Activated CD4-positive, alpha-beta T cell treated with anti-CD3 and anti-CD28 coated beads for 1 hour (primary cell): ENCODE results near the gene FBXO38.
"Not testable (repeated sequence)": the region's sequence is repeated elsewhere in the genome, so short reads cannot be mapped to it uniquely, and the experiment has no call there.

Source experiments
- DNase-seq: peaks from one replicate; pipeline ENCODE4 v3.0.0-alpha.2; 2020

Gene FBXO38

DNA sequence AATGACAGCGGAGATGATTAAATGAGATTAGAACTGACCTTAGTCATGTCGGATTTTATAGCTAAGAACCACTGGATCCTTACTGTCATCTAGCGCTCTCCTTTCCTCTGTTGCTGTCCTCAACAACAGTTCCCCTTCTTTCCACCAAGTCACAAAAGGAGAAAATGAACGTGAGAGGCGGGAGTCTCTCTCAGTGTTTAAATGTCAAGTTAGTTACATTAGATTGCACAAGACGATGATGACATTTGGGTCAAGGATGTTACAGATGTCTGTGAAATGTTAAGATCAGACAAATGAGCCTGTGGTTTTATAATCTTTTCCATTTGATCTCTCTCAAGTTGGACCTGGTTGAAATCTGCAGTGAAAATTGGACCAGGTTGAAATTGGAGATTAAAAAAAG lies 53.5 kb downstream of the FBXO38 start:
- no peak for DNase-seq

DNA sequence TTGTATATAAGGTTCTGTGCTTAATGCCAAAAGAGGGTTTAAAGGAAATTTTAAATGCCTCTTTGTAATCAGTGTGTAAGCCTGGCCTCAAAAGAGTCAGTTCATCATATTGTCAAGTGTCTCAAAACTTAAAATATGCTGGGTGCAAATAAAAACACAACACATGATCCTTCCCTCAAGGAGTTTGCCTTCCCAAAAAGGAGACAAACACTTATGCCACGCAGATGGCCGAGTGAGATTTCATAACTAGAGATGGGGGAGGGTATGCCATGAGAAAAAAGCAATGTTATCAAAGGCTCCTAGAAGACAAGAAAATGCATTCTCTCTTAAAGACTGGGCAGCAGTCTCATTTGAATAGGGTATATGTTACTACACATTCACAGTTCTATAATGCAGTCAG lies 55.2 kb downstream of the FBXO38 start:
- DNase-seq: no peak

DNA sequence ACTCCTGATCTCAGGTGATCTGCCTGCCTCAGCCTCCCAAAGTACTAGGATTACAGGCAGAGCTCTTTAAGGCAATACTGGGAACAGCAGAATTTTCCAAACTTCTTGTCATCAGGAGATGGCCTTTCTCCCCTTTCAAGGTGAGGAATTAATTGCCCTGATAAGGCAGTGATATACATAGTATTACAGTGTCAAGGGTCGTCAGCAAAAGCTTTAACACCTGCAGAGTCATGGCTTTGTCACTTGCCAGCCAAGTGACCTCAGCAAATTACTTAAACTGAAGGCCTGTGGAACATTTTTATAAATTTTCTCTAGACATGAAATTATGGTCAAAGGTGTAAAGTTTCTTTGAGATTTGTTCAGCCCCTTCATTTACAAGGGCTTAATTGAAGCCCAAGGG lies 59.5 kb downstream of the FBXO38 start:
- no peak for DNase-seq

GRCh38 chr5:148443998-148444397 lies 60.2 kb downstream of the FBXO38 start:
- DNase-seq: no peak

DNA sequence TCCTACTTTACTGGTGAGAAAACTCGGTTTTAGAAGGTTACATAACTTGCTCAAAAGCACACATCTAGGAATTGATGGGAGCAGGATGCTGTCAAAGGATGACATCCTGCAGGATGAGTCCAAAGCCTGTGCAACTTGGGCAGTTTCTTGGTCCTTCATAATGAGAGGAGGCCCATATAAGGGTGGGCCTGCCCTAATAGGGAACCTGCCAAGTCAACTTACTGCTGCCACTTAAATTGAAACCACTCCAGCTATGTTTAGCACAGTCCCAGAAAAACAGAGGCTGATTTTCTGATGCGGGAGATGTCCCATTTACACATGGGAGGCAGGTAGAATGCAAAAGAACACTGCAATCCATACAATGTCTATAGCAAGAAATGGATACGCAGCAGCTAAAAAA lies 61.8 kb downstream of the FBXO38 start:
- DNase-seq: no peak

DNA sequence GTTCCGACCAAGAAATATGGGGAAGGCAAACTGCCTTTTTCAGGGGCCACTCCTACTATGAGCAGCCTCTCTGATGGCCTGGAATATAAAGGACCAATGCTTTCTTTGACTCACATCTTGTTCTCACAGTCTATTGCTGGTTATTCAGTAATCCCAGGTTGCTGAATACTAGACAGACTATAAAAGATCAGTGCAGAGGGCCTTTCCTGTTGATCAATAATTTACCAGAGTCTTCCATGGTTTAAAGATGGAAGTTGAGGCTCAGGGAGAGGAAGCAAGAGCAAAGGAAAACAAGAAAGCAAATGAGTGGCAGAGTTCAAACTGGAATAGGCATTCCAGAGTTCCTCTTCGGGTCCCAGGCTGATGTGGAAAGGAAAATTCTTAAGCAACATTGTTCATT lies 62.9 kb downstream of the FBXO38 start:
- no peak for DNase-seq

DNA sequence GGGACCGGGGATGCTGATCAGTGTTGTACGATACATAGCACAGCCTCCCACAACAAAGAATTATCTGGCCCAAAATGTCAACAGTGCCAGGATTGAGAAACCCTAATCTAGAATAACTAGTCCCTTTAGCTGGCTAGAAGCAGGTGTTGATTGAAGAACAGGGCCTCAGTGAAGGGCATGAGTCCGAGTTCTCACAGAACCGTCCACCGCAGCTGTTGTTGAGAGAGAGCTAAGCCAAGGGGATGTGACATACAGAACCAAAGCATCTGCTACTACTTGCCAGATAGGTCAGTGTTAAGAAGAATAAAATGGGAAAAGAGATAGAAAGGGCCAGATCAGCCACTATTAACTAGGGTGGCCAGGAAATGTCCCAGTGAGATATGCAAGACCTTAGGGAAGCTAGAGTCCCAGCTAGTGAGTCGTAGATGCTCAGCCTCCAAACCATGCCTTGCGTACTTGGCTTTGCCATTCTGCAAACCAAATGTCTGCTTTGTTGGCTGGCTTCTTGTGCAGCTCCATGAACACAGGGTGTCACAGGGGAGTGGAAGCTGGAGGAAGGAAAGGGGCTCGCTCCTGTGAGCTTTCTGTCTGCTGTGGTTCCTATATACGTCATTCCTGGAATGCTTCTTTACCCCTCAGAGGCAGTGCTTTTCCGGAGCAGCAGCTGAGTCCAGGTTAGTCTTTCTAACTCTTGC lies 68.9 kb downstream of the FBXO38 start:
- no peak for DNase-seq

DNA sequence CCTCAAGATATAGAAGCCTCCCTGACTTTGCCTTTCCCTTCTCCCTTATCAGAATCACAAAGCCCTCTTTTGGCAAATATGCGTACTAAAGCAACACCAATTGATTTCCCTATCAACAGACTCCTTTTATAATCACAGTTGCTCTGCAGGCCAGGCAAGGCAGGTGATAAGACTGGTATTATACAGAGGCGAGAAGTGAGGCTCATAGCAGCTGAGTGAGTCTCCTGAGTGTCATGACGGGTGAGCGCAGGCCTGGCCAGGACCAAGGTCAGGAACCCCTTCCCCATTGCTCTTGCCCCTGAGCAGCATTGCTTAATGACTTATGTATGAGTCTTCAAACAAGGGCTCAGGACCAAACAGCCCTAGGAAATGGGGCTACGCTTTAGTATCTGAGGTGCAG lies 70.8 kb downstream of the FBXO38 start:
- DNase-seq: no peak

DNA sequence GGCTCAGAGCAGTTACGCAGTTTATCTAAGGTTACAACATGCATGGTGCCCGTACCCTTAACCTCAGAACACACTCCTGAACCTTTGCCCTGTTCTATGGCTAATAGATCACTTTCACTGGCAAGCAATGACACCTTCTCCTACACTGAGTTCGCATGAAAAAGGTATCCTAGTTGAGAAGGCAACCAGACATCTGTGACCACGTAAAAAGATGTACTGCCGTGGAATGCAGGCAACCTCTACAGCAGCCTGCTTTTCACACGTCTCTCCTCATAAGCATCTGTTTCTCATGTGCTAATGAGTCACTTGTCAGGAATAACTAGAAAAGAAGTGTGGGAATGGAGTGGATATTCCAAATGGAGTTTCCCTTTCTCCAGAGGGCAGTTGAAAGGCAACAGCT lies 71.4 kb downstream of the FBXO38 start:
- no peak for DNase-seq

DNA sequence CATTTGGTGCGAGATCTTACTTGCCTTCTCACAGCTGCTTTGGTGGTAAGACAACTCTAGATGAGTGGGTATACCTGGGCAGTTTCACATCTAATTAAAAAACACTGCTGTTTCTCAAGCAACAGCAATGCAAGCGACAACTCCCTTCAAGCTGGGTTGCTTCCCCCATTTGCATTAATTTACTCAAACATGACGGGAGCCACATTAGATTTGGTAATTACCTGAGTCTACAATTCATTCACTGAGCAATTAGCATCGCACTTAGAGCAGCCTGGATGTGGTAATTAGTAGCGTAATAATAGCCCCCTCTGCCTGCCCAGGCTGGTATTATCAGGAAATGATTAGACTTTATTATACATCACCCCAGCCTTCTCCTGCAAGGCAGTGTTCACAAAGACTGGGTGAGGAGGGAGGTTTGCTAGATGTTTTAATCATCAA lies 73.4 kb downstream of the FBXO38 start:
- DNase-seq: no peak

DNA sequence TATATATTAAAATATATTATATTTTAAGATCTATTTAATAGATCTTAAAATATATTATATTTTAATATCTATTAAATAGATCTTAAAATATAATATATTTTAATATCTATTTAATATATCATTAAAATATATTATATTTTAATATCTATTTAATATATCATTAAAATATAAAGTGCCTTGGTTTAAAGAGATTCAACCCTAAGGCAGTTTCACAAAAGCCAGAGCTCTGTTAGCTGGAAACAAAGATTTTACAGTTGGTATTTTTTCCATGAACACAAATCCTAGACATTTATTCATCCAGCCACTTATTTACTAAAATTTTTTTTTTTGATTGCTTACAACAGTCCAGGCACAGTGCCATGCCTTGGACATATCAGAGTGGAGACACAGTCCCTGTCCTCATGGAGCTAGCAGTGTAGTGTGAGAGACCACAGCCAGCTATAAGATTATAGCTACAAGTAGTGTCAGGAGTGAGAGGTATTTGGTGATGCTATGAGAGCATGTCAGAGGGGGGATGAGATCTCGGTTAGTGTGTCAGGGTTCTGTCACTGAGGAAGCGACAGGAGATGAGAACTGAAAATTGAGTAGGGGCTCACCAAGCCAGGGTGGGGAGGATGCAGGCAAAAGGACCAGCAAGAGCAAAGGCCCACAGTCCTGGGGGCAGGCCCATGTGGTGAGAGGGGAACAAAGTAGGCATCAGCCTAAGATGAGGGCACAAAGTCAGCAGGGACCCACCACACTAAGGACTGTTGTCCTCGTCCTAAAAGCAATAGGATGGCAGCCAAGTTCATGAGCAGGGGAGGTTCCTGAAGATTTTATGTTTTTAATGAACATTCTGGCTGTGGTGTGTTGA lies 74.5 kb downstream of the FBXO38 start:
- no peak for DNase-seq

- no peak for DNase-seq
Observed at GRCh38 chr5:148459669-148460068, 75.9 kb downstream of the FBXO38 start.

DNA sequence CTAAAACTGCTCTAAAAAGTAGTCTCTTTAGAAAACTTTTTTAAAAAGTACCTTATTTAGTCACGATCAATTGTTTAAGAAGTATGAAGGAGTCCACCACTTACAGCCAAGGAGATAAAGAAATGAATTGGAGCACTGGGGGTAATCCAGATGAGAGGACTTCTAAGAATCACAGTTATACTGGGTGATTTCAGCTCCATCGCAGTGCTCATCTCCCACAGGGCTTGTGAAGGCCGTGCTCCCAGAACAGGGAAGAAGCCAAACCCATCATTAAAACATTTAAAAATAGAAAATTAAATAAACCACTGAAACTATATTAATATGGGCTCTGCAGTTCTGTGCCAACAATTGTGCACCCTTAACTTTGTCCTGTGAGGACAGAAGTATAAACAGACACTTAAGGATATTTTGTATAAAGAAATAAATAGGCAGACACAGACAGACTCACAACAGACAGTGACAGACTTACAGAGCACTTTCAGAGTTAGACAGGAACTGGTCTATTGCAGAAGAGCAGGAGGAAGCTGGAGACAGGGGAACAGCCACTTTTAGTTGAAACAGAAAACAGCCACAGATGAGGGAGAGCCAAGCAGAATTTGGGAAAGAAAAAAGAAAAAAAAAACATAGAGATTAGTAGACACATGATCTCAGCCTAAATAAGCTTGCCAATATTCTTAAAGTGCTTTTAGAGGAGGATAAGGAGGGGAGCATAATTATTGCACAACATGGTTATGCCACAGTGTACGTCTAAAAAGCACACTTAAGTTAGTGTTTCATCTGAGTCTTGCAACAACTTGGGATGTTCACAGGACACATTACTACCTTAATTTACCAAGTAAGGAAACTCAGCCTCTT lies 81.8 kb downstream of the FBXO38 start:
- no peak for DNase-seq

DNA sequence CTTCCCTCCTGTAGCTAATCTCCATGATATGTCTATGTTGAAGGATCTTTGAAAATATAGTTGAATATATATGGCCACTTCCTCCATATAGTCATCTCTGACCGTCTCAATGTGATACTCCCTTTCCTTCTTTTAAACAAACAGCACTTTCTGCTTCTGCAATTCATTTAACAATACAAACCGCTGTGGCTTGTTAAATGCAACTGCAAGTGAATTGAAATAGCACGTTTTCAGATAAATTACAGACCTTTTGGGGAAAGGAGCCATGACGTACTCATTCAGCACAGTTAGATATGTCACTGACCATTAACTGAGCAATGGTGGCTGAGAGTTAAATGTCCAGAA lies 82.5 kb downstream of the FBXO38 start:
- DNase-seq: no peak

GRCh38 chr5:148467958-148468357 lies 84.2 kb downstream of the FBXO38 start:
- no peak for DNase-seq

GRCh38 chr5:148468746-148469145 lies 85.0 kb downstream of the FBXO38 start:
- not testable (repeated sequence) for DNase-seq

DNA sequence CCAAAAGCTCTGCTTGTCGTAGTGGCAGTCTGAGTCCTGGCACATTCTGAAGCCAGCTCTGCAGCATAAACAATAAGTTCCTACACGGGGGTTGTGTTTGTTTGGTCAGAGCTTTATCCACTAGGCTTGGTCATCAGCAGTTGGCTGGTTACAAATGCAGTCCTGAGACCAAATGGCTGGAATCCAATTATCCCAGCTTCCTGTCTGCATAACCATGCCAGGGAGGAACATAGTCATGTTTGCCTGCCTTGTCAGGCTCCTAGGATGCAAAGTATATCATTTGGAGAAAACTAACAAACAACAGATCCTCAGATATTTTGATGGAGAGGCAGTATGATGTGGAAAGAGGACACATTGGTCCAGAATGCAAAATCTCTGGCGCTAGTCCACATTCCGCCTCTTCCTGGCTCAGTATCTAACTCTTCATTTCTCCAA lies 85.8 kb downstream of the FBXO38 start:
- DNase-seq: no peak

- no peak for DNase-seq
Observed at GRCh38 chr5:148471379-148471778, 87.6 kb downstream of the FBXO38 start.

GRCh38 chr5:148474025-148474511 lies 90.3 kb downstream of the FBXO38 start:
- DNase-seq: no peak

GRCh38 chr5:148476302-148476701 lies 92.5 kb downstream of the FBXO38 start:
- DNase-seq: no peak

DNA sequence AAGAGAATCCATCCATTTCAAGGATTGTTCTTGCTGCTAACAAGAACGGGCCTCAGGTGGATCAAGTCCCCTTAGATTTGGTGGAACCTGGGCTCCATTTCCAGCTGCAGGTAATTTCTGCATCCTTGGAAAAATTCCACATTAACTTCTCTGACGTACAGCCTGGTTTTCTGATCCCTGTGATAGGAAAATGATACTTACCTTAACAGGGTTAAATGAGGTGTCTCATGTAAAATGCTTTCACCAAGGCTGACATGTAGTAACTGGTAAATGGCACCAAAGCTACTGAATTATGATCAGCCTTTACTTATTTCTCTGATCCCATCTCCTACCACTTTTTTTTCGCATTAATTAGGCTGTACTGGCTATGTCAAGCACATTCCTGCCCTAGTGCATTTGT lies 93.7 kb downstream of the FBXO38 start:
- DNase-seq: no peak

DNA sequence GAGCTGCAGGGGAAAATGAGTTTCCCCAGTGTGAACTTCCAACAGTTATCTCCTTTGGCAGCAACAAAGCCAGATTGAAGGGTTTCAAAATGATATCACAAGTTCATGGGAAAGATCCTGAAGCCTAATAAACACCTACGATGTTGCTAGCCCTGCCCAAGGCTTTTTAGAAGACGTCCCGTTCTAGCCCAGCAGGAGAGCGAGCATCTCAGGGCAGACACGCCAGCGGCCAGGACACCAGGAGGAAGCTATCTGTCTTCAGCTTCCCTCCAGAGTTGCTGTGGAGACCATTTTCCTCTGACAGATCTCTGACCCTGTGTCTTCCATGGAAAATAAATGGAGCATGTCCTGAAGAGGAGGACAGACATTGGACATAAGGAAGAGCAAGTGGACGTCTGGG lies 98.4 kb downstream of the FBXO38 start:
- DNase-seq: no peak

GRCh38 chr5:148482697-148483462 lies 99.1 kb downstream of the FBXO38 start:
- DNase-seq: peak; percentile 24
